ENCODE results near the gene SLC22A12.

Gene SLC22A12

GRCh38 chr11:64648551-64648950 lies 57.5 kb downstream of the SLC22A12 start:
- ChIA-PET CTCF (interaction anchor here (0.6 to 3.2 kb wide), 5 partner anchors 9 to 199 kb away, joined by 3 to 14 read pairs (median 4); partner anchors contain the start of gene SF1), POLR2A (no interaction called here)
- TF ChIP-seq CTCF (IDR thresholded peaks at IDR 0.05; ENCODE audit: control extremely low read depth, extremely low read depth, low read depth, missing control alignments): no peak

GRCh38 chr11:64649291-64649697 lies 58.3 kb downstream of the SLC22A12 start:
- peak; percentile 44 for TF ChIP-seq CTCF (IDR thresholded peaks at IDR 0.05; ENCODE audit: control extremely low read depth, extremely low read depth, low read depth, missing control alignments)
- ChIA-PET POLR2A (no interaction called here), CTCF (interaction anchor here (0.6 to 3.6 kb wide), 12 partner anchors 9 to 200 kb away, joined by 3 to 18 read pairs (median 4); partner anchors contain the start of gene SF1)
- DNase-seq (ENCODE audit: extremely low spot score): no peak

More at GRCh38 chr11:64648551-64648950, 57.5 kb downstream of the SLC22A12 start:
- no peak for DNase-seq (ENCODE audit: extremely low spot score)

- ChIA-PET POLR2A (no interaction called here), CTCF (interaction anchor here (1.1 to 3.6 kb wide), 15 partner anchors 8 to 202 kb away, joined by 3 to 22 read pairs (median 6); no protein-coding TSS in a partner anchor)
- peak; percentile 31 for TF ChIP-seq CTCF (IDR thresholded peaks at IDR 0.05; ENCODE audit: control extremely low read depth, extremely low read depth, low read depth, missing control alignments)
- peak; percentile 59 for DNase-seq (ENCODE audit: extremely low spot score)
Measured at GRCh38 chr11:64650923-64651523, 60.0 kb downstream of the SLC22A12 start.
